ENCODE data around the gene CFAP97. TPM values are rescaled to one million over a fixed set of nuclear protein-coding genes. Genes with fewer than 3 reads are reported as not detected.

Gene CFAP97
- total and polyA plus RNA-seq, 5 donors from 2014 or later: 28.3 to 87.1 (median 77.9) TPM

DNA sequence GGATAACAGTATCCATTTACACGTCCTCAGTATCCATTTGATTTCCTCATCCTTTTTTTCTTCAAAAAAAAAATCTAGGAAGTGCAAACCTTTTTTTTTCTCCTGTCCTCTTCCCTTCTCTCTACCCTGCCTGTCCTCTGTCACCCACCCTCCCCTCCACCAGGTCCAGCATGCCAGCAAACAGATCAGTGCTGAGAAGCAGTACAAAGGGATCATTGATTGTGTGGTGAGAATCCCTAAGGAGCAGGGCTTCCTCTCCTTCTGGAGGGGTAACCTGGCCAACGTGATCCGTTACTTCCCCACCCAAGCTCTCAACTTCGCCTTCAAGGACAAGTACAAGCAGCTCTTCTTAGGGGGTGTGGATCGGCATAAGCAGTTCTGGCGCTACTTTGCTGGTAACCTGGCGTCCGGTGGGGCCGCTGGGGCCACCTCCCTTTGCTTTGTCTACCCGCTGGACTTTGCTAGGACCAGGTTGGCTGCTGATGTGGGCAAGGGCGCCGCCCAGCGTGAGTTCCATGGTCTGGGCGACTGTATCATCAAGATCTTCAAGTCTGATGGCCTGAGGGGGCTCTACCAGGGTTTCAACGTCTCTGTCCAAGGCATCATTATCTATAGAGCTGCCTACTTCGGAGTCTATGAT lies 59.1 kb downstream of the CFAP97 start:
- H3K27ac Mint-ChIP-seq: no peak overlapping the region
- Histone ChIP-seq H3K9me3 (ENCODE audit: control insufficient read depth in 2 of 2, low read length in 2 of 2) (no peaks in the 10 kb centered on the region), H3K4me3 (ENCODE audit: low read depth, low read length) (no peak overlapping the region), H3K27me3 (ENCODE audit: control insufficient read depth, insufficient read depth, low read length) (peaks cover 12% of the 10 kb centered on the region), H3K27ac (ENCODE audit: insufficient read depth, low read length, poor library complexity, severe bottlenecking) (no peak overlapping the region), H3K36me3 (ENCODE audit: control insufficient read depth, insufficient read depth, low read length) (no peaks in the 10 kb centered on the region), H3K4me1 (ENCODE audit: control insufficient read depth, insufficient read depth, low read length, poor library complexity, severe bottlenecking) (peaks cover 9% of the 10 kb centered on the region)
- ATAC-seq (ENCODE audit: low read depth in 2 of 2) (no peak), DNase-seq (no peak)
- H3K27me3 Mint-ChIP-seq: peaks cover 30% of the 10 kb centered on the region
- no peaks in the 10 kb centered on the region for H3K36me3 Mint-ChIP-seq
- peaks cover 11 to 25% (median 13%) of the 10 kb centered on the region in 4 donors for H3K4me1 Mint-ChIP-seq
- peaks cover 0 to 2% (median 0%) of the 10 kb centered on the region in 7 donors for H3K9me3 Mint-ChIP-seq
- peak overlapping the region; percentile 62 to 92 (median 84) for H3K4me3 Mint-ChIP-seq

DNA sequence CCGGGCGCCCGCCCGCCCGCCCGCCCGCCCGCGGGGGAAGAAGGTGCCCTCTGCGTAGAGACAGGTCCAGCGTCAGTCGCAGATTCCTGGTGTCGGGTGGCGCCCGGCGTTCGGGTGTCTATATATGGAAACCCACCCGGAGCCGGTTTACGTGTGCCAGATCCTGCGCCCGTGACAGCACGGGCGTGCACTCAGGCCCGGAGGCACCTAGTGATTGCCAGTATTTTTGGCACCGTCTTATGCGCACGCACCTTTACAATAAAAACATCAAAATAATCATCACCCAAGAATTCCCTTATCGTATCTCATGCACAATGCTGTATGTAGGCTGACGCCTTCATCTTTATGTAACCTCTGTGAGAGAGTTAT lies 60.2 kb downstream of the CFAP97 start:
- Histone ChIP-seq H3K27me3 (ENCODE audit: control insufficient read depth, insufficient read depth, low read length) (peaks cover 20% of the 10 kb centered on the region), H3K4me1 (ENCODE audit: control insufficient read depth, insufficient read depth, low read length, poor library complexity, severe bottlenecking) (peaks cover 9% of the 10 kb centered on the region), H3K4me3 (ENCODE audit: low read depth, low read length) (peak overlapping the region; percentile 70), H3K27ac (ENCODE audit: insufficient read depth, low read length, poor library complexity, severe bottlenecking) (no peak overlapping the region), H3K9me3 (ENCODE audit: control insufficient read depth in 2 of 2, low read length in 2 of 2) (no peaks in the 10 kb centered on the region), H3K36me3 (ENCODE audit: control insufficient read depth, insufficient read depth, low read length) (no peaks in the 10 kb centered on the region)
- H3K36me3 Mint-ChIP-seq: no peaks in the 10 kb centered on the region
- H3K27me3 Mint-ChIP-seq: peaks cover 40% of the 10 kb centered on the region
- peak overlapping the region in 2 of 3 donors; percentile 21 to 58 for H3K27ac Mint-ChIP-seq
- DNase-seq (peak in 2 of 3 donors; percentile 7 to 52), ATAC-seq (ENCODE audit: low read depth in 2 of 2) (peak; percentile 16 to 19)
- H3K4me1 Mint-ChIP-seq: peaks cover 11 to 25% (median 13%) of the 10 kb centered on the region in 4 donors
- peaks cover 0 to 2% (median 0%) of the 10 kb centered on the region in 7 donors for H3K9me3 Mint-ChIP-seq
- peak overlapping the region; percentile 85 to 92 (median 87) for H3K4me3 Mint-ChIP-seq

DNA sequence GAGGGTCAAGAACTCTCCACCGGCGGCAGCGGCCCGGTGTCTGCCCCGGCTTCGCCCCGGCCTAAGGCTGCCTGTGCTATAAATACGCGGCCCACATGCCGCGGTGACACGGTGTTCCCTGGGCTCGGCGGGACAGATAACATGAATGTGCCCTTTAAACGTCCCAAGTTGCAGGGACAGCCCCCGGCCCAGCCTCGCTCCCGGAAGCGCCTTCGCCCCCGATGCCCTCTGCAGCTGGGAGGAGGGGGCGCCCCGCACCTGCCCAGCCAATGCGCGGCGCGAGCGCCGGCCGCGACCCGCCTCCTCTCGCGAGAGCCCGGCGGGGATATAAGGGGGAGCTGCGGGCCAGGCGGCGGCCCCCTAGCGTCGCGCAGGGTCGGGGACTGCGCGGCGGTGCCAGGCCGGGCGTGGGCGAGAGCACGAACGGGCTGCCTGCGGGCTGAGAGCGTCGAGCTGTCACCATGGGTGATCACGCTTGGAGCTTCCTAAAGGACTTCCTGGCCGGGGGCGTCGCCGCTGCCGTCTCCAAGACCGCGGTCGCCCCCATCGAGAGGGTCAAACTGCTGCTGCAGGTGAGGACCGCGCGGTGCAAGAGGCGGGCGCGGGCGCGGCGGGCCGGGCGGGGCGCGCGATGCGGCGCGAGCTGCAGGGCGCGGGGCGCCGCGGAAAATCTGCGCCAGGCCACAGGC lies 60.7 kb downstream of the CFAP97 start, which contains the start of gene SLC25A4:
Gene SLC25A4 (plus strand): TSS at position 355 of the 689 bp plus-strand sequence. CDS start 107 bp downstream, at position 462.
- Histone ChIP-seq H3K9me3 (ENCODE audit: control insufficient read depth in 2 of 2, low read length in 2 of 2) (no peaks in the 10 kb centered on the region), H3K27ac (ENCODE audit: insufficient read depth, low read length, poor library complexity, severe bottlenecking) (peak within 1 kb of the TSS; percentile 23), H3K4me3 (ENCODE audit: low read depth, low read length) (peak within 1 kb of the TSS; percentile 70), H3K27me3 (ENCODE audit: control insufficient read depth, insufficient read depth, low read length) (peaks cover 22% of the 10 kb centered on the region), H3K36me3 (ENCODE audit: control insufficient read depth, insufficient read depth, low read length) (no peaks in the 10 kb centered on the region), H3K4me1 (ENCODE audit: control insufficient read depth, insufficient read depth, low read length, poor library complexity, severe bottlenecking) (peaks cover 9% of the 10 kb centered on the region)
- Mint-ChIP-seq H3K27ac (peak within 1 kb of the TSS; percentile 21 to 85 (median 75)), H3K9me3 (peaks cover 0 to 2% (median 0%) of the 10 kb centered on the region in 7 donors), H3K4me1 (peaks cover 11 to 23% (median 12%) of the 10 kb centered on the region in 4 donors), H3K27me3 (peaks cover 45% of the 10 kb centered on the region), H3K36me3 (no peaks in the 10 kb centered on the region), H3K4me3 (peak within 1 kb of the TSS; percentile 85 to 92 (median 91))
- ATAC-seq (ENCODE audit: low read depth in 2 of 2) (peak; percentile 90 to 93), DNase-seq (peak; percentile 76 to 85 (median 82))

DNA sequence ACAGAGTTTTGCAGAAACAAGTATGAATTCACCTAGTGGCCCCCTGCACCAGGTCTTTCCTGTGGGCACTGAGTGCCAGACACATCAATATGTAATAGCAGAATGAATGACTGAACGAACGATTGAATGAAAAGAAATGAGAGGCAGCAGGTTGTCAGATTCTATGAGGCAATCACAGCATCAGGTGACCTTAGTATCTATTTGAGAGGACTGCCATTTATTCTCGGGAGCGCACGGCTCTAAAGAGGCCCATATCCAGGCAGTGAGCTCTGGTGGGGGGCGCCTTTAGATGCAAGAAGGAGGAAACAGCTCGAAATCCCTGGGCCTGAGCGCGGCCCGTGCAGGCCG lies 61.3 kb downstream of the CFAP97 start:
- H3K9me3 Mint-ChIP-seq: peaks cover 0 to 2% (median 0%) of the 10 kb centered on the region in 7 donors
- H3K4me1 Mint-ChIP-seq: peaks cover 11 to 23% (median 12%) of the 10 kb centered on the region in 4 donors
- peak overlapping the region; percentile 81 to 92 (median 91) for H3K4me3 Mint-ChIP-seq
- peaks cover 46% of the 10 kb centered on the region for H3K27me3 Mint-ChIP-seq
- Histone ChIP-seq H3K27ac (ENCODE audit: insufficient read depth, low read length, poor library complexity, severe bottlenecking) (peak overlapping the region; percentile 23), H3K4me1 (ENCODE audit: control insufficient read depth, insufficient read depth, low read length, poor library complexity, severe bottlenecking) (peaks cover 9% of the 10 kb centered on the region), H3K27me3 (ENCODE audit: control insufficient read depth, insufficient read depth, low read length) (peaks cover 22% of the 10 kb centered on the region), H3K9me3 (ENCODE audit: control insufficient read depth in 2 of 2, low read length in 2 of 2) (no peaks in the 10 kb centered on the region), H3K4me3 (ENCODE audit: low read depth, low read length) (peak overlapping the region; percentile 57), H3K36me3 (ENCODE audit: control insufficient read depth, insufficient read depth, low read length) (no peaks in the 10 kb centered on the region)
- H3K27ac Mint-ChIP-seq: peak overlapping the region; percentile 6 to 85 (median 75)
- ATAC-seq (ENCODE audit: low read depth in 2 of 2) (peak; percentile 15 to 16), DNase-seq (no peak)
- H3K36me3 Mint-ChIP-seq: no peaks in the 10 kb centered on the region

DNA sequence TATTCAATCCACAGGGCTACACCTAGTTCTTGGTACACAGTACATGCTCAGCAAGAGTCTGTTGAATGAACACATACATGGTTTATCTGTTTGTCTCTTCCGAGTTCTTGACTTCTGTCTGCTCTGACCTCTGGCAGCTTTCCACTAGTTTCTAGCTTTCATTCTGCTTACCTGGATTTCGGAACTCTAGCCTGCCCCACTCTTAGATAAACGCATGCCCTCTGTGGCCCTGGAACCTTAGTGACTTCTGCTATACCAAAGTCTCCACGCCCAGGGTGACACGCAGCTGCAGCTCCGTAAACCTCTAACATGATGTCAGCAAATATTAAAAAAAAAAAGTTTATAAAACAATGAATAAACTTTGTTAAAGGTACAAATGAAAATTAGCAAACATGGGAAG lies 62.0 kb downstream of the CFAP97 start:
- H3K4me3 ChIP-seq (ENCODE audit: low read depth, low read length): no peak overlapping the region
- peak overlapping the region in 1 of 4 donors; percentile 92 for H3K4me3 Mint-ChIP-seq
- H3K36me3 ChIP-seq (ENCODE audit: control insufficient read depth, insufficient read depth, low read length): no peaks in the 10 kb centered on the region
- no peak overlapping the region for H3K27ac Mint-ChIP-seq
- H3K4me1 Mint-ChIP-seq: peaks cover 11 to 23% (median 12%) of the 10 kb centered on the region in 4 donors
- H3K36me3 Mint-ChIP-seq: no peaks in the 10 kb centered on the region
- peaks cover 0 to 2% (median 0%) of the 10 kb centered on the region in 7 donors for H3K9me3 Mint-ChIP-seq
- ATAC-seq (ENCODE audit: low read depth in 2 of 2) (no peak), DNase-seq (no peak)
- H3K9me3 ChIP-seq (ENCODE audit: control insufficient read depth in 2 of 2, low read length in 2 of 2): no peaks in the 10 kb centered on the region
- peaks cover 9% of the 10 kb centered on the region for H3K4me1 ChIP-seq (ENCODE audit: control insufficient read depth, insufficient read depth, low read length, poor library complexity, severe bottlenecking)
- H3K27ac ChIP-seq (ENCODE audit: insufficient read depth, low read length, poor library complexity, severe bottlenecking): no peak overlapping the region
- H3K27me3 Mint-ChIP-seq: peaks cover 54% of the 10 kb centered on the region
- peaks cover 22% of the 10 kb centered on the region for H3K27me3 ChIP-seq (ENCODE audit: control insufficient read depth, insufficient read depth, low read length)

DNA sequence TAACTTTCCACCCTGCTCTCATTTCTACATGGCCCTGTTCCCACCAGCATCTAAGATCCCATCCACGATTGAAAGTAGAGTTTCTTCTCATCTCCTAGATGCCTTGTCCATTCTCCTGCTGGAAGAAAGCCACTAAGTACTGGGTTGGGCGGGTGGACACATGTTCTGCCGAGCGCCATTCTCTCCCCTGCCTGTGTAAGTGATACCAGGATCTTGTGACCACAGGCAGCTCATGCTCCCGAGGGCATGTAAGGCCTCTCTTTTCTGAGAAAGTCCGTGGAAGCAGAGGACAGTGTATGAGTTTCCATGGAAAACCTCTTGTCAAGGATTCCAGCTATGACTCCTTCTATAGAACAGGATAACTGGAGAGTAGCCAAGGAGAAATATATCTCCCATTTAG lies 64.1 kb downstream of the CFAP97 start:
- Histone ChIP-seq H3K27me3 (ENCODE audit: control insufficient read depth, insufficient read depth, low read length) (peaks cover 25% of the 10 kb centered on the region), H3K27ac (ENCODE audit: insufficient read depth, low read length, poor library complexity, severe bottlenecking) (no peak overlapping the region), H3K4me3 (ENCODE audit: low read depth, low read length) (no peak overlapping the region), H3K9me3 (ENCODE audit: control insufficient read depth in 2 of 2, low read length in 2 of 2) (no peaks in the 10 kb centered on the region), H3K36me3 (ENCODE audit: control insufficient read depth, insufficient read depth, low read length) (no peaks in the 10 kb centered on the region), H3K4me1 (ENCODE audit: control insufficient read depth, insufficient read depth, low read length, poor library complexity, severe bottlenecking) (peaks cover 9% of the 10 kb centered on the region)
- Mint-ChIP-seq H3K4me1 (peaks cover 11 to 16% (median 12%) of the 10 kb centered on the region in 4 donors), H3K4me3 (peak overlapping the region in 1 of 4 donors; percentile 43), H3K27me3 (peaks cover 53% of the 10 kb centered on the region), H3K36me3 (no peaks in the 10 kb centered on the region), H3K27ac (no peak overlapping the region), H3K9me3 (peaks cover 0 to 2% (median 0%) of the 10 kb centered on the region in 7 donors)
- DNase-seq (no peak), ATAC-seq (ENCODE audit: low read depth in 2 of 2) (no peak)

DNA sequence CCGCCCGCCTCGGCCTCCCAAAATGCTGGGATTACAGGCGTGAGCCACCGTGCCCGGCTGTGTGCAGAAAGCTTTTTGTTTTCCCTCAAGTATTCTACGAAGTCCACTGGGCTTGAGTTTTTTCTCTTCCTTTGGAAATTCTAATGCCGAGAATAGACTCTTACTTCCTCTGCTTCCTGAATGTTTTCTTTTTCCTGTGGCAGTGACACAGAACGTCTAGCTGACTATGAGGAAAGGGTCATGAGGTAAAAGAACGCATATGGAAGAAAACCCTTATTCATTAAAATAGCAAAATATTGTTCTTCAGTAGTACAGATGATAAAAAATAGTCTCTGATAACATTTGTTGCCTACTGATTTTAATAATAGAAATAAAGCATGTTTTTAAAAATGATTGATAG lies 65.6 kb downstream of the CFAP97 start:
- Mint-ChIP-seq H3K9me3 (peaks cover 0 to 1% (median 0%) of the 10 kb centered on the region in 7 donors), H3K4me1 (peaks cover 5 to 13% (median 12%) of the 10 kb centered on the region in 4 donors), H3K4me3 (no peak overlapping the region), H3K36me3 (no peaks in the 10 kb centered on the region), H3K27ac (no peak overlapping the region), H3K27me3 (peaks cover 56% of the 10 kb centered on the region)
- Histone ChIP-seq H3K4me1 (ENCODE audit: control insufficient read depth, insufficient read depth, low read length, poor library complexity, severe bottlenecking) (peaks cover 9% of the 10 kb centered on the region), H3K4me3 (ENCODE audit: low read depth, low read length) (no peak overlapping the region), H3K27ac (ENCODE audit: insufficient read depth, low read length, poor library complexity, severe bottlenecking) (no peak overlapping the region), H3K36me3 (ENCODE audit: control insufficient read depth, insufficient read depth, low read length) (no peaks in the 10 kb centered on the region), H3K9me3 (ENCODE audit: control insufficient read depth in 2 of 2, low read length in 2 of 2) (no peaks in the 10 kb centered on the region), H3K27me3 (ENCODE audit: control insufficient read depth, insufficient read depth, low read length) (peaks cover 22% of the 10 kb centered on the region)
- DNase-seq (no peak), ATAC-seq (ENCODE audit: low read depth in 2 of 2) (no peak)

Data from CD4-positive, CD25-positive, alpha-beta regulatory T cell (primary cell).